Fibroblast of upper back skin (primary cell): Measurements from ENCODE around the gene SSBP2.
"Not testable (repeated sequence)": the region's sequence is repeated elsewhere in the genome, so short reads cannot be mapped to it uniquely, and the experiment has no call there.

Experiments used
- DNase-seq: peaks from one replicate; pipeline ENCODE4 v3.0.0-alpha.2; 2013

The SSBP2 gene

DNA sequence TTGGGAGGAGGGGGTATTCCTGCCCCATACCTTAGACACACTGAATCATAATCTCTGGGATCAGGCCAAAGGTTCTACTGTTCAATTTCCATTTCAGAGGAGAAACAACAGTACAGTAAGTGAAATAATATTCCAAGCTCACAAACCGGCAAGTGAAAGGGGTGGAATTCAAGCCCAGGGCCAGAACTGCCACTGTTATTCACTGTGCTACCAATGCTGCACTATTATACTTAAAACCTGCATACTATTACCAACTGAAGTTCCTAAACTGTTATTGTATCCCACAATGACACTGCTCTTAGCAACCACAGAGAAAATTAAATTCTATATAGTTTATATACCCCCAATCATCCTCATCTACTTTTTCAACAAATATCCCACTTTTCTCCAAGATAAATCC is 24.6 kb downstream of the SSBP2 start:
- DNase-seq = peak; percentile 19

DNA sequence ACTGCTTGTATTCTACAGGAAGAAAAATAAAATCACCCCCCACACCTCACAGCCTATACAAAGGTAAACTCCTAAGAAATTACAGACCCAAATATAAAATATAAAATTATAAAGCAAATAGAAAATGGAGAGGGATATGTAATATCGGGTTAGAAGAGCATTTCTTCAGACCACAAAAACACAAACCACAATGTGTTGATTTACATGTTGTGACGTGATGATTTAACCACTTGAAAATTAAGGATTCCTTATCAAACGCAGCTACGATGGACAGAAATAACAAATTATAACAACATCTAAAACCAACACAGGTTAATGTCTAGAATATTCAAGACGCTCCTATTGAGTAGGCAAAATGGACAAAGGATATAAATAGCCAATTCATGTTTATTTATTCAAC is 26.3 kb downstream of the SSBP2 start:
- no peak for DNase-seq

DNA sequence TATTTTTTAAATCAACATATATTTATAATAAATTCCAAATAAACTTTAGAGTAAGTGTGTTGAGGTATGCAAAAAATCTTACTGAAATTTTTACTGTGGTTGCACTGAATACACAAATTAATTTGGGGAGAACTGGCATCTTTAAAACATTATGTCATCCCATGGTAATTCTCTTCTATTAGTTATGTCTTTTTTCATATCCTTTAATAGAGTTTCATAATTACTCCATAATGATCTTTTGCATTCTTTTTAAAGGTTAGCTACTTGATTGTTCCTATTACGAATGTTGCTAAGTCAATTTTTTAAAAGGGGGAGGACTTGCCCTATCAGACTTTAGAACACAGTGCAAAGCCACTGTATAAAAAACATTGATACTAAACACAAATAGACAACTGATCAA is 26.8 kb downstream of the SSBP2 start:
- no peak for DNase-seq

DNA sequence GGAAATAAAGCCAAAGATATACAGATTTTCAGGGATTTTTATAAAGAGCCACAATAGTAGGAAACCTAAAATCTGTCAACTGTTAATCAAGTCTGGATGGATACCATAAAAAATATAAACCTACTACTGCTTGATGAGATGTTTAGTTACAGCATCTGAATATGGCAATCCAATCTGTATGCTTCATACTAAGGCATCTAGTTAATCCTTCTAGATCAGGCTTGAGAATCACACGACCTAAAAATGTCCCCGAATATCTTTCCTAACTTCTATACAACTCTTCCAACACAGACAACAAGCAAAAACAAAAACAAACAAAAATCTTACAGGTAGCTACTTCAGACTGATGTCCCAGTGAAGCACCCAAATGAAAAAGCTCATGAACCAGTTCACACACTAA is 29.8 kb downstream of the SSBP2 start:
- DNase-seq = no peak

DNA sequence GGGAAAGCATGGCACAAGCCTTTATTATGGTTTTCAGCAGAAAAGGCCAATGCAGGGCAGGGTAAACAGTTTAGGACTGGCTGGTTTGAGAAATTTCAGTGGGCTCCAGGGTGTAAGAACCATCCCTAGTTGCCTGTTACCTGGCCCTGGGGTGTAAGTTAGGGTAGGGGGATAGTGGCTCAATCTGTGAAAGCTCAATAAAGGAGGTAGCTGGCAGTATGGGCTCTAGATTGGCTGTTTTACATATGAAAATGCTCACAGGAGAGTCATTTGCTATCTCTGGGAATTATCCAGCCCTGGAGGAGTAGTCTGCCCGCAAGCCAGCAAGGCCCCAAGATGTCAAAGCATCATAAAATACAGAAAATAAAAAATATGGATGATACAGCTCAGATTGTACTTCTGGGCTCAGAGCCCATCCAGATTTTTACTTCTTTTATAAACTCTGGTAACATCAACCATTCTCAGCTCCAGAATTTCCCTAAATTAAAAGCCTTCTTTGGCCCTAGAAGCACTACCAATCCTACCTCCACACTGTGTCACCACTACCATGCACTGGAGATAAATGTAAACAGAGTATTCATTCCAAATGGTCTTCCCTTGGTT is 31.1 kb downstream of the SSBP2 start:
- DNase-seq = no peak

DNA sequence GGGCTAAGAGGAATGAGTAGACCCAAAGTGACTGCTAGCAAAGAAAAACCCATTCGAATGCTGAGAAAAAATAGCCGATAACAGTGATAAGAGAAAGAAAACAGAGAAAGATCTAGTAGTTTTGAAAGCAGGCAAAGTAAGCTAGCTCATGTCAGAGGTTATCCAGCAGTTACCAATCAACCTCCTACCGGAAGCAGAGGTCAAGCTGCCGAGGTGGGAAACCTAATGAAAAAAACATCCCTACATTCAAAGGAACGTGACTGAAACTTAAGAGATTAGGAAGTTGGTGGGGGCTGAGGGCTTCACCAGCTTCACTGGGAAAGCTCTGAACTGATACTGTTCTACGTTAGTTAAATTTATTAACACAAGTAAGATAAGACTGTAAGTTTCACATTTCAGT is 32.6 kb downstream of the SSBP2 start:
- DNase-seq = no peak

DNA sequence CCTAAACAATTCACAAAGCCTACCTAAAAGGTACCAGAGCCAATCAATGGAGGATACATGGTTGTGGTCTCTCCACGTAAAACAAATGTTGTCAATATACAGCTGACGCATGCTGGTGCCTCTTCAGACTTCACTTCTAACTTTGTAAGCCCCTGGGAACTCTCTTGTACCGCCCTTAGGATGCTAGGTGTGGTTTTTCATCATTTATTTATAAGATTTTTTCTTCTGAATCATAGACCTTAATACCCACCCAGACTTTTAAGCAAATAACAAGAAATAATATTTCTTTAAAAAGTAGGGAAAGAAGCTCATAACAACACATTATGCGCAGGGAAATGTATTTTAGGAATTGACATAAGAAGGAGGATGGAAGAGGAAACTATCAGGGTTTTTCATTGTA is 33.0 kb downstream of the SSBP2 start:
- DNase-seq = no peak

DNA sequence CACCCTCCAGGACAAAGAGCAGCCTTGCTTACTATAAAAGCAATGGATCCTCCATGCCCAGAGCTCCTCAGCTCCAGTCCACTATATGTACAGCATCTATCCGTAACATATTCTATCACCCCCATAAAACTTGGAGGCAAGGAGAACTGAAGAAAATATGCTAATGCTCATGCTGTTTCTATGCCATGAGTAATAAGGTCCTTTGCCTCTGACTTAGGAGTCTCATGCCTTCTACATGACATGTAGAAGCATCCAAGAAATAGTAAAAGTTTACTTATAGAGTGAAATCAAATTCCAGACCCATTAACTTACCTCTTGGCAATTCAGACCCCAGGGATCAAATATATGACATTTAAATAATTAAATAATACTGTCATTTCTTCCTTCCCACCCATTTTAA is 33.7 kb downstream of the SSBP2 start:
- peak; percentile 35 for DNase-seq

DNA sequence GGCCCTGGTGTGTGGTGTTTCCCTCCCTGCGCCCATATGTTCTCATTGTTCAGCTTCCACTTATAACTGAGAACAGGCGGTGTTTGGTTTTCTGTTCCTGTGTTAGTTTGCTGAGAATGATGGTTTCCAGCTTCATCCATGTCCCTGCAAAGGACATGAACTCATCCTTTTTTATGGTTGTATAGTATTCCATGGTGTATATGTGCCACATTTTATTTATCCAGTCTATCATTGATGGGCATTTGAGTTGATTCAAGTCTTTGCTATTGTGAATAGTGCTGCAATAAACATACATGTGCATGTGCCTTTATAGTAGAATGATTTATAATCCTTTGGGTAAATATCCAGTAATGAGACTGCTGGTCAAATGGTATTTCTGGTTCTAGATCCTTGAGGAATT is 36.8 kb downstream of the SSBP2 start:
- DNase-seq = not testable (repeated sequence)

DNA sequence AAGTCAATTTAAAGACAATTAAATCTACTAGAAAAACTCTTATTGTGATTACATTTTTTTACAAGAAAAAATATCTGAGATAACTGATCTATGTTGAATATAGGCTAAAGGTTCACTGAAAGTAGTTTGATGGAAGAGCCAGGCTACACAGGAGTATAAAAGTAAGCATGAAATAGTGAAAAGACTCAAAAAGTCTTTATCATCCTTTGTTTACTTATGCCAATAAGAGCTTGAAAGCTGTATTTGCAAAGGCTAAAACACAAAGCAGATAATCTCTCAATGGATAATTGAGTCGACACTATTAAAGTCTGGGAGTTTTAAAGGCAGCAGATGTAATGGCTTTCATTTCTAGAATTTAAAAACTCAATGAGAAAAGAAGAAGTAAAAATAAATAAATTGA is 42.0 kb downstream of the SSBP2 start:
- no peak for DNase-seq

DNA sequence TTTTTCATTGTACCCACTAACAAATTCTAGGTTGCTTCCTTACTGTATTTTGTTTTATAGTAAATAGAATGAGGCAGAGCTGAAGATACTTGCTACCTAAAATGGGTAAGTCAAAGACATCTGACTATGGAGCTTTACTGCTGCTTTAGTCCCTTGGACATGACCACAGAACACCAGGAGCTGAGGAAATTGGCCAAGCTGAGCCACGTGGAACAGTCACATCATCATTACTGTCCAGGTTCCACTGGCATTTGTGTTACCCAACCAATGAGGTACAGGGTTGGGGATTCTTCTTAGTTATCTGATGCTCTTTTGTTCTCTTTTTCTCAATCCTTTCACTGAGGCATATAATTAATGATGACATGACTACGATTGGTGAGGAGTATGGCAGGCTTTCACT is 47.1 kb downstream of the SSBP2 start:
- DNase-seq = no peak

DNA sequence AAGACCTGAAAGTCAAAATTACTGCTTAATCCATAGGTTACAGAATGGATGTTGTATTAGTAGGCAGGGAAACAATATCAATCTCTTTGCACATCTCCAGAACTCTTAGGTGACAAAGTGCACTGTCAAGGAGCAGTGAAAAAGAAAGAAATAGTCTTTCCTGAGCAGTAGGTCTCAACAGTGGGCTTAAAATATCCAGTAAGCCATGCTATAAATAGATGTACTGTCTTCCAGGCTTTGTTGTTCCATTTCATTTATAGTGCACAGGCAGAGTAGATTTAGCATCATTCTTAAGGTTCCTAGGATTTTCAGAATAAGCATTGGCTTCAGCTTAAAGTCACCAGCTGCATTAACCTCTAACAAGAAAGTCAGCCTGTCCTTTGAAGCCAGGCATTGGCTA is 50.7 kb downstream of the SSBP2 start:
- DNase-seq = no peak

DNA sequence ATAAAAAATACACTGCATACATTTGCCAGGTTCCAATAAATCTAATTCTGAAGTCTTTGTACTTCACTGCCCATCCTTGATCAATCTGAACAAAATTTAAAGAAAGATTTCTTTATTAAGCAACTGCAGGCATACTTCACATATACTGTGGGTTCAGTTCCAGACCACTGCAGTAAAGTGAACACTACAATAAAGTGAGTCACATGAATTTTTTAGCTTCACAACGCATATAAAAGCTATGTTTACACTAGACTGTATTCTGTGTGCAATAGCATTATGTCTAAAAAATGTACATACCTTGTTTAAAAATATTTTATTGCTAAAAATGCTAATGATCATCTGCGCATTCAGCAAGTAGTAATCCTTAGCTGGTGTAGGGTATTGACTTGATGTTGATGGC is 52.1 kb downstream of the SSBP2 start:
- peak; percentile 25 for DNase-seq

DNA sequence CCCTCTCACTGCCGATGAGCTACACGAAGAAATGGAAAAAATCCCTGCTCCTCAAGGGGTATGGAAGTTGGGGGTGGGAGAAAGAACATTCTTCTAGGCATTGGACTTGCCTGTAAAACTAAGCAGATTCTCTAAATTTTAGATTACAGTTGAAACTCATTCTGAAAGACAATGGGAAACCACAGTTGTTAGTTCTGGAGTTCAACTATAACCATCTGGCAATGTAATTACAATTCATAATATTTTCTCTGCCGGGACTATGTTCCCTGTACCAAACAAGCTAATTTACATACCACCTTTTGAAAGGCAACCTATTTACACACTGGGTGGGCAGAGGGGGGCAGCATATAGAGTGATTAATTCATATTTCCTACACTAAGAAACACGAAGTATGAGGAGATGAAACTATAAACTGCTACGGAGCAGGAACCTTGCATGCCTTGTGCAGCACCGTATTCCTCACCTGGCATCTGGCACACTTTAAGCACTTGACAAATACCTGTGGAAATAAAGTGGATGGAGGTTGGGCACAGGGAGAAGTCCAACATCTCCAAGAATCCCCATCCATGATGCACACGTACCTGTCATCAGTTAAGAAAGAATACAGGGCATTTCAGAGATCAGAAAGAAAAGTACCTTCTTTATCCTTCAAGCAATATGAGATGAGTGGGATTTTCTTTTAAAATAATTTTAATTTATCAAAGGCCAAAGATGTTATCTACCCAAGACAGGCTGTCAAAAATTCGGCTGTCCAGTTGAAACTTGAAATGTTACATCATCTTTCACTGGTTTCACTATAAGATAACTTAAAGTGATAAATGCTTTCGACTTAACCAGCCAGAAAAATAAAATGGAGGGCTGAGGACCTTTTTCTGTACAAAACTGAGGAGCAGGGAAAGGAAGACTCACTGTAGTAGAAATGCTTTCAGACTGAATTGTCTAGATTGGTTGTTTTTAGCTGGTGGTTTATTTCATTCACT is 54.2 kb downstream of the SSBP2 start:
- DNase-seq = no peak

DNA sequence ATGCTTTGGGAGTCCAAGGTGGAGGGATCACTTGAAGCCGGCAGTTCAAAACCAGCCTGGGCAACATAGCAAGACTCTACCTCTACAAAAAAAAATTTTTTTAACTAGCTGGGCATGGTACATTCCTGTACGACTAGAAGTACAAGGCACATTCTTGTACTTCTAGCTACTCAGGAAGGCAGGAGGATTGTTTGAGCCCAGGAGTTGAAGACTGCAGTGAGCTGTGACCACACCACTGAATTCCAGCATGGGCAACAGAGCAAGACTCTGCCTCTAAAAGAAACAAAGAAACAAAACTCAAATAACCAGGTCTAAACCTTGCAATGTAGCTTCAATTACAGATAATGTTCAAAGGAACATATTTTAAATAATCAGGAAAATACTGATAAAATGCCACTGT is 56.2 kb downstream of the SSBP2 start:
- no peak for DNase-seq

DNA sequence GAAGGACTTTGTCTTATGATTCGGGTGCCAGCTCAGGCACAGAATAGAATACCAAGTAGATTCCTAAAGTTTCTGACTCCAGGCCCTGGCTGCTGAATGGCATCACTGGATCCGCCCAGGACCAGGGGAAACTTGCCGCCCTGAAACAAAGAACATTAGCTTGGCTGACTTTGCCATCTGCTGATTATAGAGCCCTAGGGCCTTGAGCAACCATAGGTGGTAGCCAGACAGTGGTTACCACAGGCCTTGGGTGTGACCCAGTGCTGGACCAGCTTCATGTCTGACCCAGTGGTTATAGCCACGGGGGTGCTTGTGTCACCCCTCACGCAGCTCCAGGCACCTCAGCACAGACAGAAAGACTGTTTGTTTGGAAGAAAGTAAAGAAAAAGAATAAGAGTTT is 62.7 kb downstream of the SSBP2 start:
- no peak for DNase-seq

DNA sequence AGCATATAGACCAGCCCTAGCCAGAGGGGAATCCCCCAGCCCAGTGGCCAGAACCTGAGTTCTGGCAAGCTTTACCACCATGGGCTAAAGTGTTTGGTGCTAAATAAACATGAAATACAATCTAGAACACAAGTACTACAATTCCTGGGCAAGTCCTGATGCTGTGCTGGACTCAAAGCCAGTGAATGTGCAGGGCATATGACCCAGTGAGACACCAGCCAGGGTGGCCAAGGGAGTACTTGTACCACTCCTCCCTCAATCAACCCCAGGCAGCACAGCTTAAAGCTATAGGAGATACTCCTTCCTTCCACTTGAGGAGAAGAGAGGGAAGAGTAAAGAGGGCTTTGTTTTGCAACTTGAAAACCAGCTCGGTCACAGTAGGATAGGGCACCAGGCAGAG is 63.6 kb downstream of the SSBP2 start:
- no peak for DNase-seq

DNA sequence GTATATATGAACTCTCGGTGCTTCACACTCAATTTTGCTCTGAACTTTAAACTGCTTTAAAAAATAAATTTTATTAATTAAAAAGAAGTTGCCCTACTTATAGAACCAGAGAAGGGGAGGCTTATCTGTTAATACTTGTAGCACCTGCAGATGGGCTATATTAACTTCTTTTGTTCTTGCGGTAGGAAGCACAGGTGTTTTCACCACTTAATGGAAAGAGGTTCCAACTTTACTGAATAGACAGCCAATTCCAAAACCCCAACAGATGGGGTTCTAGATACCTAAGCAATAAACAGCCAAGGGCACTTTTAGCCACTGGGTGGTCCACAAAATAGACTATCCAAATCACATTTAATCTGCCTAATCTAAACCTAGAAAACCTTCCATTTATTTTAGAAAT is 65.4 kb downstream of the SSBP2 start:
- DNase-seq = no peak

DNA sequence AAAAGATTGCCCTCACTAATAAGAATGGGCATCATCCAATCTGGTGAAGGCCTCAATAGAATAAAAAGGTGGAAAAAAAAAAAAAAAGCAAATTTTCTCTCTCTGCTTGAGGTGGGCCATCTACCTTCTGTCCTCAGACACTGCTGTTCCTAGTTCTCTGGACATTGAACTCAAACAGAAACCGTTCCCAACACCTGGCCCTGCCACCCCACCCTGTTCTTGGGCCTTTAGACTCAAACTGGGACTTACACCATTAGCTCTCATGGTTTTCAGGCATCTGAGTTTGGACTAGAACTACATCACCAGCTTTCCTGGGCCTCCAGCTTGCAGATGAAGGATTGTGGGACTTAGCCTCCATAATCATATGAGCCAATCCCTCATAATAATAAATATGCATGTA is 71.0 kb downstream of the SSBP2 start:
- DNase-seq = no peak

DNA sequence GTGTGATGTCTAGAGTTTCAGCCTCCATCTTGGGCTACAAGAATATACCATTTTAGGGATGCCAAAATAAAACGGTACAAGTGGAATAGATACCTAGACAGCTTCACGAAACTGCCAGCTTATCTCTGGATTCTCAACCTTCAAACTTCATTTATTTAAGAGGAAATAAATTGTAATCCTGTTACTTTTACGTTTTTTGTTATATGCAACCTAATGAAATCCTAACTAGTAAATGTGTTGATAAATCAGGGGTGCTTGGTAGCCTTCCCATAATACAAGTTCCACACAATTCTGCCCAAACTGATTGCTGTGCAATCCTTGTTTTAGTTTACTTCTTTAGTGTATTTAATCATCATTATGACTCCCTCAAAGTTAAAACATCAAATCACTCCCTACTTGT is 75.5 kb downstream of the SSBP2 start:
- no peak for DNase-seq

DNA sequence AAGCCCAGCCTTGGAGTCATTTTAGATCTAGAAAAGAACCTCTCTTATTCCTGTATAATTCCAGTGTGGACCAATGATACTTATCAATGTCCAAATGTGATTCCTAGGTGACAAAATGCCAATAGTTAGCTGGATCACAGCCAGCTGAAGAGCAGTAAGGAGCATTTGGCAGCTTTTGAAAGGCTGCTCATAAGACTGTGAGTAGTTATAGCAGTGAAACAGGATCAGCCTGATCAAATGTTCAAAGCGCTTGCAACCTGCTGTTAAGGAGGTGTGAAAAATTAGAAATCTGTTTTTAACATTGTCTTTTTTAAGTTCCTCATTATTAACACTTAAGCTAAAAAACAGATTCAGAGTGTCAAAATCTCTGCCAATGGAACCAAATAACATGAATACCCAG is 85.1 kb downstream of the SSBP2 start:
- no peak for DNase-seq

DNA sequence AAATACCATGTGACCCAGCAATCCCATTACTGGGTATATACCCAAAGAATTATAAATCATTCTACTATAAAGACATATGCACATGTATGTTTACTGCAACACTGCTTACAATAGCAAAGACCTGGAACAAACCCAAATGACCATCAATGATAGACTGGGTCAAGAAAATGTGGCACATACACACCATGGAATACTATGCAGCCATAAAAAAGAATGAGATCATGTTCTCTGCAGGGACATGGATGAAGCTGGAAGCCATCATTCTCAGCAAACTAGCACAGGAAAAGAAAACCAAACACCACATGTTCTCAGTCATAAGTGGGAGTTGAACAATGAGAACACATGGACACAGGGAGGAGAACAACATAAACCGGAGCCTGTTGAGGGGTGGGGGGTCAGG is 90.3 kb downstream of the SSBP2 start:
- DNase-seq = not testable (repeated sequence)

DNA sequence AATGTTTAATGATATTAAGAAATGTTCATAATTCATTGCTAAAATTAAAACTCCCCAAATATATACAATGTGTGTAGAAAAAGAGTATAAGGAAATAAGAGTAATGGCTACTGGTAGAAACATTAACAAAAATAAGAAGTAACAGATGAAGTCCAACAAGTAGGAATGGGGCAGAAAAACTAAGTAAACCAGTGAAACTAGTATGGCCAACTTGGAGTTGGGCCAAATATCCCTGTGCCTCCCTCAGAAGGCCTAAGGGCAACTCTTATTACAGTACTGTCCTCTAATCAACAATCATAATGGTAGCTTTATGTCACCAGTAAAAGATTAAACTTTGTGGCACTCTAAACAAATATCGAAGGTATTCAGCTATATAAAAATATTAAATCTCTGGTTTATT is 93.5 kb downstream of the SSBP2 start:
- DNase-seq = no peak

DNA sequence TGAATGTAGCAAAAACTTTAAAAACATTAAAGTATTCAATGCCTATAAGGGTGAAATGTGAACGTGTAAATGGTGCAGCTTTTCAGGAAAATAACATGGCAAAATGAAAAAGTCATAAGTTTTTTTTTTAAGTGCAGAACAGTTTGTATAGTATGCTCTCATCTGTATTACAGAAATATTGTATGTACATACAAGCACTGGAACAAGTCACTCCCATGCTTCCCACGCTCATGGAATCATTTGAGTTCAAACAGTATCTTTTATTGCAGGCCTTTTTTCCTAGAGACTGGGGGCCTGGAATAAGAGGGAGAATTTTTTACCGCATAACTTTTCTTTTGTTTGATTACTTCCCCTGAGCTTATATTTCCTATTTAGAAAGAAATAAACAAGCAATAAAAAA is 94.1 kb downstream of the SSBP2 start:
- no peak for DNase-seq

DNA sequence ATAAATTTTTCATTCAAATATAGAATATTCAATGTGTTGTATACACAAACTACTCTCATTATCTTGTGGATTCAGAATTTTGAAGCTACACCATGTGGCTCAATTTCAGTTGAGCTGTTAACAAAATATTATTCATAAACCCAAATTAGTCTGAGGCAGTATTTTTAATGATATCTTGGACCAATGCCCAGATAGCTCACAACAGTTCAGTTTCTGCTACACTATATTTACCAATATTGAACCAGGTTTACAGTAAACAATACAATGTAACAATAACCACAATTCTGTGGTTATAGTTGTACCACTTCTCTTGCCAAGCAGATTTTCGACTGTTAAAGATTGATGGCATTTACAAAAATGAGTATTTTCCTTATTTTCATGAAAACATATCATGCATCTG is 99.9 kb downstream of the SSBP2 start:
- no peak for DNase-seq
